PFSK-1 (cell line): ENCODE measurements around the gene STX18.

ENCODE experiments used
- FOXP2 ChIP-seq: optimal IDR thresholded peaks from 2 replicates; pipeline ENCODE3; 2011; ENCODE audit warnings: borderline replicate concordance, control low read depth, inconsistent platforms; ENCODE audit not compliant: insufficient read depth; ENCODE audit errors: extremely low read length, extremely low read depth
- POLR2AphosphoS5 ChIP-seq: IDR thresholded peaks from 2 replicates; pipeline ENCODE4 v1.6.1; 2012; ENCODE audit warnings: low read depth, mild to moderate bottlenecking, control low read depth, low read length, moderate library complexity
- REST ChIP-seq, 2 experiments: IDR thresholded peaks; 2 replicates each; pipeline versions ENCODE4 v1.6.1 to v1.8.0; 2011 to 2012; ENCODE audit warnings: low read depth in 2 of 2, low read length in 2 of 2, control low read depth in 1 of 2, inconsistent platforms in 1 of 2, mild to moderate bottlenecking in 1 of 2, moderate library complexity in 1 of 2; ENCODE audit not compliant: insufficient read depth in 1 of 2
- SIN3A ChIP-seq: IDR thresholded peaks from 2 replicates; pipeline ENCODE4 v1.6.1; 2012; ENCODE audit warnings: mild to moderate bottlenecking, low read length, moderate library complexity, borderline replicate concordance; ENCODE audit not compliant: insufficient read depth
- TAF1 ChIP-seq: IDR thresholded peaks from 2 replicates; pipeline ENCODE4 v1.6.1; 2012; ENCODE audit warnings: low read length, control low read depth, borderline replicate concordance; ENCODE audit not compliant: insufficient read depth

Gene STX18

GRCh38 chr4:4479366-4479765 is 62.5 kb downstream of the STX18 start:
- TF ChIP-seq REST (IDR thresholded peaks at IDR 0.05; ENCODE audit: insufficient read depth in 1 of 2, low read depth in 2 of 2, low read length in 2 of 2) (no peak), POLR2AphosphoS5 (no peak), SIN3A (no peak), FOXP2 (no peak), TAF1 (no peak)

GRCh38 chr4:4477796-4478195 is 64.1 kb downstream of the STX18 start:
- TF ChIP-seq REST (IDR thresholded peaks at IDR 0.05; ENCODE audit: insufficient read depth in 1 of 2, low read depth in 2 of 2, low read length in 2 of 2) (no peak), FOXP2 (no peak), SIN3A (no peak), POLR2AphosphoS5 (no peak), TAF1 (no peak)

GRCh38 chr4:4477391-4477790 is 64.5 kb downstream of the STX18 start:
- TF ChIP-seq FOXP2 (no peak), POLR2AphosphoS5 (no peak), REST (IDR thresholded peaks at IDR 0.05; ENCODE audit: insufficient read depth in 1 of 2, low read depth in 2 of 2, low read length in 2 of 2) (no peak), SIN3A (no peak), TAF1 (no peak)

GRCh38 chr4:4474476-4474875 is 67.4 kb downstream of the STX18 start:
- TF ChIP-seq FOXP2 (no peak), REST (IDR thresholded peaks at IDR 0.05; ENCODE audit: insufficient read depth in 1 of 2, low read depth in 2 of 2, low read length in 2 of 2) (no peak), SIN3A (no peak), TAF1 (no peak), POLR2AphosphoS5 (no peak)

- TF ChIP-seq REST (IDR thresholded peaks at IDR 0.05; ENCODE audit: insufficient read depth in 1 of 2, low read depth in 2 of 2, low read length in 2 of 2) (no peak), TAF1 (no peak), FOXP2 (no peak), SIN3A (no peak), POLR2AphosphoS5 (no peak)
Observed at GRCh38 chr4:4472344-4472958, 69.4 kb downstream of the STX18 start.
